ENCODE measurements around the gene CDRT15. TPM values are rescaled to one million over a fixed set of nuclear protein-coding genes. Genes with fewer than 3 reads are reported as not detected.
A peak's percentile ranks its signal among the peaks of the same experiment; 100 is the strongest.

The CDRT15 gene
- total RNA-seq, 1 experiment from 2014 or later, result not detected

DNA sequence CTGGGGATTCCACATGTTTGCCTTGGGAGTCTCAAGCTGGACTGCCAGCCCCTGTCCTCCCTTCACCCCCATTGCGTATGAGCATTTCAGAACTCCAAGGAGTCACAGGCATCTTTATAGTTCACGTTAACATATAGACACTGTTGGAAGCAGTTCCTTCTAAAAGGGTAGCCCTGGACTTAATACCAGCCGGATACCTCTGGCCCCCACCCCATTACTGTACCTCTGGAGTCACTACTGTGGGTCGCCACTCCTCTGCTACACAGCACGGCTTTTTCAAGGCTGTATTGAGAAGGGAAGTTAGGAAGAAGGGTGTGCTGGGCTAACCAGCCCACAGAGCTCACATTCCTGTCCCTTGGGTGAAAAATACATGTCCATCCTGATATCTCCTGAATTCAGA lies 28.9 kb downstream of the CDRT15 start:
- Histone ChIP-seq H3K9me3 (ENCODE audit: low read length) (no peaks in the 10 kb centered on the region), H3K36me3 (ENCODE audit: low read depth, low read length) (peaks cover 41% of the 10 kb centered on the region), H3K27me3 (ENCODE audit: low read length) (no peaks in the 10 kb centered on the region), H4K20me1 (ENCODE audit: low read length) (peaks cover 10% of the 10 kb centered on the region; the same call in 1 of the 2 replicates), H3K9me2 (replicated peaks; ENCODE audit: low read length) (no peaks in the 10 kb centered on the region), H3K9ac (ENCODE audit: low read length) (no peak overlapping the region), H3K4me1 (ENCODE audit: insufficient read depth, low read length) (peaks cover 16% of the 10 kb centered on the region), H2AFZ (ENCODE audit: low read length) (no peak overlapping the region), H3K79me2 (ENCODE audit: low read length) (no peaks in the 10 kb centered on the region), H3K4me3 (ENCODE audit: low read length) (no peak overlapping the region), H3K27ac (ENCODE audit: low read length) (no peak overlapping the region), H3K4me2 (ENCODE audit: low read length) (no peak overlapping the region), H3F3A (ENCODE audit: low read length, unreplicated experiment) (no peaks in the 10 kb centered on the region)
- ATAC-seq (no peak), DNase-seq (no peak)
- intact Hi-C loops (cut with micrococcal nuclease), result loop anchor here (10.0 kb wide), 1 partner anchor 143 kb away; the partner anchor contains the start of gene COX10
- ChIA-PET CTCF (no interaction called here), POLR2A (ENCODE audit: unreplicated experiment) (no interaction called here)
- TF ChIP-seq EZH2 (IDR thresholded peaks at IDR 0.05; ENCODE audit: low read length, unreplicated experiment), result no peak
- TF ChIP-seq, protein P1, sequence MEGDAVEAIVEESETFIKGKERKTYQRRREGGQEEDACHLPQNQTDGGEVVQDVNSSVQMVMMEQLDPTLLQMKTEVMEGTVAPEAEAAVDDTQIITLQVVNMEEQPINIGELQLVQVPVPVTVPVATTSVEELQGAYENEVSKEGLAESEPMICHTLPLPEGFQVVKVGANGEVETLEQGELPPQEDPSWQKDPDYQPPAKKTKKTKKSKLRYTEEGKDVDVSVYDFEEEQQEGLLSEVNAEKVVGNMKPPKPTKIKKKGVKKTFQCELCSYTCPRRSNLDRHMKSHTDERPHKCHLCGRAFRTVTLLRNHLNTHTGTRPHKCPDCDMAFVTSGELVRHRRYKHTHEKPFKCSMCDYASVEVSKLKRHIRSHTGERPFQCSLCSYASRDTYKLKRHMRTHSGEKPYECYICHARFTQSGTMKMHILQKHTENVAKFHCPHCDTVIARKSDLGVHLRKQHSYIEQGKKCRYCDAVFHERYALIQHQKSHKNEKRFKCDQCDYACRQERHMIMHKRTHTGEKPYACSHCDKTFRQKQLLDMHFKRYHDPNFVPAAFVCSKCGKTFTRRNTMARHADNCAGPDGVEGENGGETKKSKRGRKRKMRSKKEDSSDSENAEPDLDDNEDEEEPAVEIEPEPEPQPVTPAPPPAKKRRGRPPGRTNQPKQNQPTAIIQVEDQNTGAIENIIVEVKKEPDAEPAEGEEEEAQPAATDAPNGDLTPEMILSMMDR (conservative IDR thresholded peaks at IDR 0.05; ENCODE audit: low read depth, low read length), result no peak
- no peak for TF ChIP-seq EZH2phosphoT487 (IDR thresholded peaks at IDR 0.05; ENCODE audit: borderline replicate concordance, low read length)
- no TSS peak for BruUV-seq (replicated peaks)

DNA sequence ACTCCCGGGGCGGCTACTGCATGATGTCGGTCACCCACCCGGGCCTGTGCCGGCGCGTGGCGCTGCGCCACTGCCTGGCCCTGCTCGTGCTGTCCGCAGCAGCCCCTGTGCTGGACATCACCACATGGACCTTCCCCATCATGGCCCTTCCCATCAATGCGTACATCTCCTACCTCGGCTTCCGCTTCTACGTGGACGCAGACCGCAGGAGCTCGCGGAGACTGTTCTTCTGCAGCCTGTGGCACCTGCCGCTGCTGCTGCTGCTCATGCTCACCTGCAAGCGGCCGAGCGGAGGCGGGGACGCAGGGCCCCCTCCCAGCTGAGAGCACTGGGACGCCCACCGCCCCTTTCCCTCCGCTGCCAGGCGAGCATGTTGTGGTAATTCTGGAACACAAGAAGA lies 29.8 kb downstream of the CDRT15 start:
- Histone ChIP-seq H3K9me2 (replicated peaks; ENCODE audit: low read length) (no peaks in the 10 kb centered on the region), H3K9ac (ENCODE audit: low read length) (no peak overlapping the region), H3K4me3 (ENCODE audit: low read length) (no peak overlapping the region), H3K9me3 (ENCODE audit: low read length) (no peaks in the 10 kb centered on the region), H3K79me2 (ENCODE audit: low read length) (no peaks in the 10 kb centered on the region), H3K36me3 (ENCODE audit: low read depth, low read length) (peaks cover 40% of the 10 kb centered on the region), H3F3A (ENCODE audit: low read length, unreplicated experiment) (no peaks in the 10 kb centered on the region), H3K27me3 (ENCODE audit: low read length) (no peaks in the 10 kb centered on the region), H3K27ac (ENCODE audit: low read length) (no peak overlapping the region), H3K4me2 (ENCODE audit: low read length) (no peak overlapping the region), H4K20me1 (ENCODE audit: low read length) (peaks cover 10% of the 10 kb centered on the region; the same call in 1 of the 2 replicates), H3K4me1 (ENCODE audit: insufficient read depth, low read length) (peaks cover 16% of the 10 kb centered on the region), H2AFZ (ENCODE audit: low read length) (no peak overlapping the region)
- no peak for DNase-seq
- POLR2A ChIA-PET (ENCODE audit: unreplicated experiment), result no interaction called here
- intact Hi-C loops (cut with micrococcal nuclease), result loop anchor here (10.0 kb wide), 1 partner anchor 142 kb away; the partner anchor contains the start of gene COX10
- no TSS peak for BruUV-seq (replicated peaks)
- TF ChIP-seq, protein P1 (conservative IDR thresholded peaks at IDR 0.05; ENCODE audit: low read depth, low read length), result no peak
- no peak for TF ChIP-seq EZH2 (IDR thresholded peaks at IDR 0.05; ENCODE audit: low read length, unreplicated experiment)
- TF ChIP-seq EZH2phosphoT487 (IDR thresholded peaks at IDR 0.05; ENCODE audit: borderline replicate concordance, low read length), result no peak
- CTCF ChIA-PET, result no interaction called here
- no peak for ATAC-seq

DNA sequence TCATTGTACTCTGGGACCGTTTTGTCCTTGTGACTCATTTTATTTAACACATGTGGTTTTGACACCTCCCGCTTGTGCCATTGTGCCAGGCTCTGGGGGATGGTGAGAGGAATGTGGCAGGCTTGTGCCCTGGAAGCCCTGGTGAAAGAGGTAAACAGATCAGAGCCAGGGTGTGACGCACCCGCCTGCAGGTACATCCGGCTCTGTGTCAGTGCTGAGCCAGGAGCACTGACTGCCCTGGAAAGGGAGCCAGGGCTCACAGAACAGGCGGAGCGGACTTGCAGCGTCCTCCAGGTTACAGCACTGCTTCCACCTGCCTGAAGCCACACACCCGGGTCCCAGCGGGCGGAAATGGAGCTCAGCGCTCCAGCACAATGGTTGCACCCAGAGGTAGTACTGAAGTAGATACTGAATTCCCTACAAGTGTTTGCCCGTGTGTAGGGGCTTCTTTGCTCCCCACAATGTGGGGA lies 30.6 kb downstream of the CDRT15 start:
- Histone ChIP-seq H3F3A (ENCODE audit: low read length, unreplicated experiment) (no peaks in the 10 kb centered on the region), H3K27me3 (ENCODE audit: low read length) (no peaks in the 10 kb centered on the region), H2AFZ (ENCODE audit: low read length) (no peak overlapping the region), H3K9me3 (ENCODE audit: low read length) (no peaks in the 10 kb centered on the region), H3K4me3 (ENCODE audit: low read length) (no peak overlapping the region), H3K79me2 (ENCODE audit: low read length) (no peaks in the 10 kb centered on the region), H3K4me1 (ENCODE audit: insufficient read depth, low read length) (peaks cover 16% of the 10 kb centered on the region), H3K9me2 (replicated peaks; ENCODE audit: low read length) (no peaks in the 10 kb centered on the region), H3K27ac (ENCODE audit: low read length) (no peak overlapping the region), H3K4me2 (ENCODE audit: low read length) (peak overlapping the region; percentile 64), H4K20me1 (ENCODE audit: low read length) (peaks cover 10% of the 10 kb centered on the region; the same call in 1 of the 2 replicates), H3K9ac (ENCODE audit: low read length) (no peak overlapping the region), H3K36me3 (ENCODE audit: low read depth, low read length) (peaks cover 31% of the 10 kb centered on the region)
- ChIA-PET POLR2A (ENCODE audit: unreplicated experiment) (no interaction called here), CTCF (no interaction called here)
- intact Hi-C loops (cut with micrococcal nuclease), result loop anchor here (10.0 kb wide), 1 partner anchor 141 kb away; the partner anchor contains the start of gene COX10
- no TSS peak for BruUV-seq (replicated peaks)
- DNase-seq (peak; percentile 99), ATAC-seq (peak; percentile 97)
- TF ChIP-seq, protein P1 (conservative IDR thresholded peaks at IDR 0.05; ENCODE audit: low read depth, low read length), result no peak
- TF ChIP-seq EZH2 (IDR thresholded peaks at IDR 0.05; ENCODE audit: low read length, unreplicated experiment) (no peak), EZH2phosphoT487 (IDR thresholded peaks at IDR 0.05; ENCODE audit: borderline replicate concordance, low read length) (peak; percentile 98)
